PC-9 (cell line): Measurements from ENCODE around the gene RAB42.

Source experiments
- CTCF ChIP-seq: fragments of 200-600 bp; sonication (generic); conservative IDR thresholded peaks from 2 replicates; pipeline ENCODE4 v1.6.1; 2017; ENCODE audit warnings: mixed run types, antibody characterized with exemption, mild to moderate bottlenecking, moderate library complexity
- EZH2 ChIP-seq: fragments of 200-600 bp; sonication (generic); IDR thresholded peaks from 2 replicates; pipeline ENCODE4 v1.8.0; 2017; ENCODE audit warnings: antibody characterized with exemption, low read depth

DNA sequence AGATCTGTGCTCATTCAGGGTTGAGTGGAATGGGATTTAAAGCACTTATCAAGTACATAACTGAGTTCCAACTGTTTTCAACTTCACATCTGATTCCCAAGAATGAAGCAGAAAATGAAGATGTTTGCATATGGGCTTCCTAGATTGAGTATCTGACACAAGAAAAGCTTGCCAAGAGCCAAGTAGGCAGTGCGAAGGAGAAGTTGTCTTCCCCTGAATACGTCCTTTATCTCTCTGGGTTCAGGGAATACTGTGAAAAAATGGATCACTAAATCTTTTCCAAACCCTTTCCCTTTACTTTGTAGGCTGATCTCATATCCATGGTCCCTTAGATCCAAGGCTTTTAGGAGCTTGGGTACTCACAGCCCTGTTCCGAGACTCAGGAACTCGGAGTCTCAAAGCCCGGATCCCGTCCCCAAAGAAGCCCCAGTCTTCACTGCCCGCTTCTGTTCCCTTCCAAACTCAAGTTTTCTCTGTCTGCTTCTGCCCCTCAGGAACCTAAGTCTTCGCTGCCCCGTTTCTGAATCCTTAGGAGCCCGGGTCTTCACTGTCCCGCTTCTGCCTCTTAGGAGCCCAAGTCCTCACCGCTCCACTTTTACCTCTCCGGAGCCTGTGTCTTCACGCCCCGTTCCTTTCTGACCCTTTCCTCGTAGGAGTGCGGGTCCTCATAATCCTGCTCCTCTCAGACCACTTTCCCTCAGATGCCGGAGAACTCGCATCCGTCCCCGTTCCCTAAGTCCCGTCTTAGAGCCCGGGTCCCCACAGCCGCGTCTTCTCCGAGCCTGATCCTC lies 50.2 kb downstream of the RAB42 start:
- no peak for TF ChIP-seq CTCF
- no peak for TF ChIP-seq EZH2
